Left ventricle myocardium superior (tissue), 1 donor: ENCODE measurements around the gene CRAT. TPM values are rescaled to one million over a fixed set of nuclear protein-coding genes. Genes with fewer than 3 reads are reported as not detected.

Experiments used
- ATAC-seq: fragments of 200-7000 bp; cut with Tn5 transposase; one replicate; pipeline ENCODE4 v1.9.1; 2020; ENCODE audit warnings: mild to moderate bottlenecking, moderate library complexity
- DNase-seq: peaks from one replicate; pipeline ENCODE4 v3.0.0-alpha.2; 2020
- intact Hi-C: fragments of 100-400 bp; cut with micrococcal nuclease; formaldehyde crosslinking; loops from one replicate; pipeline ENCODE4 v1.11.0; 2022
- total RNA-seq: library from RNA; stranded (reverse); fragmentation: NEBNext Ultra II Directional; extraction: Animal tissue kit (Norgen Biotek cat#: 25700); gene quantifications from one replicate; pipeline ENCODE4 v1.2.1, GENCODE V29; 2021
- donor health status: DM: no; HTN: yes; CAD: no; lungs with severe emphysema.

CRAT gene
- total RNA-seq, 1 donor from 2014 or later, result 94.6 TPM

GRCh38 chr9:129098328-129098727 is 12.3 kb downstream of the CRAT start:
- intact Hi-C loops, result no loop called here
- DNase-seq (no peak), ATAC-seq (no peak)

- ATAC-seq (no peak), DNase-seq (no peak)
- intact Hi-C loops, result no loop called here
Measured at GRCh38 chr9:129097671-129098306, 12.8 kb downstream of the CRAT start.

- no peak for ATAC-seq
- no peak for DNase-seq
- intact Hi-C loops, result no loop called here
Measured at GRCh38 chr9:129095908-129096307, 14.7 kb downstream of the CRAT start.

GRCh38 chr9:129095170-129095667 is 15.4 kb downstream of the CRAT start:
- intact Hi-C loops, result no loop called here
- DNase-seq, result no peak
- no peak for ATAC-seq

- DNase-seq (peak; percentile 64), ATAC-seq (peak; percentile 72)
- intact Hi-C loops, result no loop called here
Measured at GRCh38 chr9:129094387-129095169, 16.0 kb downstream of the CRAT start.

- ATAC-seq, result no peak
Measured at GRCh38 chr9:129093602-129094386, 16.8 kb downstream of the CRAT start.

GRCh38 chr9:129089246-129089645 is 21.3 kb downstream of the CRAT start:
- no peak for DNase-seq
- ATAC-seq, result no peak
- intact Hi-C loops, result no loop called here

More at GRCh38 chr9:129093602-129094386, 16.8 kb downstream of the CRAT start:
- no peak for DNase-seq
- intact Hi-C loops, result no loop called here

GRCh38 chr9:129084087-129084486 is 26.5 kb downstream of the CRAT start:
- no peak for DNase-seq

GRCh38 chr9:129081388-129081904 is 29.1 kb downstream of the CRAT start:
- intact Hi-C loops, result no loop called here
- no peak for ATAC-seq

More at GRCh38 chr9:129084087-129084486, 26.5 kb downstream of the CRAT start:
- intact Hi-C loops, result no loop called here
- ATAC-seq, result no peak

GRCh38 chr9:129080601-129081387 is 29.8 kb downstream of the CRAT start, which contains the start of gene DOLPP1:
Gene DOLPP1 (plus strand): TSS chr9:129081111. CDS start chr9:129081132, 21 bp downstream.
- intact Hi-C loops, result no loop called here
- DNase-seq (peak; percentile 100), ATAC-seq (peak; percentile 98)

More at GRCh38 chr9:129081388-129081904, 29.1 kb downstream of the CRAT start:
- DNase-seq, result no peak

GRCh38 chr9:129080298-129080600 is 30.3 kb downstream of the CRAT start:
- no peak for ATAC-seq
- no peak for DNase-seq
- intact Hi-C loops, result no loop called here

GRCh38 chr9:129079829-129080228 is 30.8 kb downstream of the CRAT start:
- DNase-seq (no peak), ATAC-seq (no peak)
- intact Hi-C loops, result no loop called here

- DNase-seq (no peak), ATAC-seq (no peak)
- intact Hi-C loops, result no loop called here
Measured at GRCh38 chr9:129078691-129079503, 31.7 kb downstream of the CRAT start.

GRCh38 chr9:129077236-129077635 is 33.4 kb downstream of the CRAT start:
- DNase-seq, result no peak
- ATAC-seq, result no peak
- intact Hi-C loops, result no loop called here

- DNase-seq (no peak), ATAC-seq (no peak)
- intact Hi-C loops, result no loop called here
Measured at GRCh38 chr9:129076640-129077037, 34.0 kb downstream of the CRAT start.

GRCh38 chr9:129075996-129076639 is 34.5 kb downstream of the CRAT start:
- intact Hi-C loops, result no loop called here
- DNase-seq (no peak), ATAC-seq (no peak)

GRCh38 chr9:129074106-129074505 is 36.5 kb downstream of the CRAT start:
- ATAC-seq, result no peak
- intact Hi-C loops, result no loop called here

GRCh38 chr9:129073404-129073803 is 37.2 kb downstream of the CRAT start:
- ATAC-seq, result no peak
- DNase-seq, result no peak
- intact Hi-C loops, result no loop called here

More at GRCh38 chr9:129074106-129074505, 36.5 kb downstream of the CRAT start:
- DNase-seq, result no peak
